WTC11 (cell line): ENCODE data around the gene PGAM1. TPM values are rescaled to one million over a fixed set of nuclear protein-coding genes. Genes with fewer than 3 reads are reported as not detected.

Experiments used
- ATAC-seq: fragments of 200-7000 bp; cut with Tn5 transposase; 2 replicates; pipeline ENCODE4 v1.10.0; 2021; ENCODE audit warnings: mild to moderate bottlenecking, moderate library complexity
- CTCF ChIA-PET: fragments of 300-600 bp; sonication (Branson Sonifier 250); formaldehyde crosslinking; loops from one replicate; lab custom pipeline; 2021; ENCODE audit warnings: antibody characterized with exemption; lab: Charles Lee
- POLR2A ChIA-PET: fragments of 350-600 bp; sonication (Branson Sonifier 250); formaldehyde crosslinking; loops from one replicate; lab custom pipeline; 2021; ENCODE audit warnings: antibody characterized with exemption; lab: Charles Lee
- DNase-seq: peaks from one replicate; pipeline ENCODE4 v3.0.0; 2021; ENCODE audit warnings: low spot score
- H3K27ac Mint-ChIP-seq: 2 replicates; pipeline ENCODE4 v1.8.0; 2021; ENCODE audit warnings: mixed read lengths
- H3K27me3 Mint-ChIP-seq: 2 replicates; pipeline ENCODE4 v1.8.0; 2021; ENCODE audit warnings: low read depth, mild to moderate bottlenecking, moderate library complexity, mixed read lengths
- H3K36me3 Mint-ChIP-seq: 2 replicates; pipeline ENCODE4 v1.8.0; 2021; ENCODE audit warnings: mixed read lengths
- H3K4me1 Mint-ChIP-seq: 2 replicates; pipeline ENCODE4 v1.8.0; 2022; ENCODE audit warnings: mixed read lengths
- H3K4me3 Mint-ChIP-seq: 2 replicates; pipeline ENCODE4 v1.8.0; 2021; ENCODE audit warnings: mild to moderate bottlenecking, moderate library complexity, mixed read lengths
- H3K9me3 Mint-ChIP-seq: 2 replicates; pipeline ENCODE4 v1.8.0; 2021; ENCODE audit warnings: mixed read lengths
- CREM ChIP-seq: sonication (generic); formaldehyde crosslinking; IDR thresholded peaks from 2 replicates; pipeline ENCODE4 v1.8.1; 2022; ENCODE audit warnings: mild to moderate bottlenecking, missing genetic modification reagents, moderate library complexity
- GABPB1 ChIP-seq: sonication (generic); formaldehyde crosslinking; IDR thresholded peaks from 2 replicates; pipeline ENCODE4 v1.8.1; 2023; ENCODE audit warnings: mild to moderate bottlenecking, missing genetic modification reagents
- GTF2I ChIP-seq: fragments of 250-450 bp; sonication (Bioruptor Pico); conservative IDR thresholded peaks from 2 replicates; pipeline ENCODE4 v1.4.0; 2021; ENCODE audit warnings: mild to moderate bottlenecking
- MYBL2 ChIP-seq: sonication (generic); formaldehyde crosslinking; IDR thresholded peaks from 2 replicates; pipeline ENCODE4 v1.8.1; 2023; ENCODE audit warnings: mild to moderate bottlenecking, moderate library complexity, missing genetic modification reagents
- NFE2L1 ChIP-seq: sonication (generic); formaldehyde crosslinking; IDR thresholded peaks from 2 replicates; pipeline ENCODE4 v1.8.1; 2023; ENCODE audit warnings: missing genetic modification reagents
- NFYB ChIP-seq: sonication (generic); formaldehyde crosslinking; conservative IDR thresholded peaks from 2 replicates; pipeline ENCODE4 v1.8.0; 2022; ENCODE audit warnings: low read depth, missing genetic modification reagents
- NR3C1 ChIP-seq: sonication (generic); formaldehyde crosslinking; conservative IDR thresholded peaks from 2 replicates; pipeline ENCODE4 v1.8.1; 2023; ENCODE audit warnings: low read depth, mild to moderate bottlenecking, missing genetic modification reagents
- RORB ChIP-seq: fragments of 250-450 bp; sonication (Bioruptor Pico); IDR thresholded peaks from 2 replicates; pipeline ENCODE4 v1.9.0; 2021; ENCODE audit warnings: mild to moderate bottlenecking
- TCF7 ChIP-seq: sonication (generic); formaldehyde crosslinking; IDR thresholded peaks from 2 replicates; pipeline ENCODE4 v1.8.0; 2022; ENCODE audit warnings: mild to moderate bottlenecking, low read depth, missing genetic modification reagents, moderate library complexity
- ZBTB21 ChIP-seq: sonication (generic); formaldehyde crosslinking; IDR thresholded peaks from 2 replicates; pipeline ENCODE4 v1.8.1; 2023; ENCODE audit warnings: mild to moderate bottlenecking, missing genetic modification reagents, borderline replicate concordance
- ZNF121 ChIP-seq: sonication (generic); formaldehyde crosslinking; IDR thresholded peaks from 2 replicates; pipeline ENCODE4 v1.8.0; 2023; ENCODE audit warnings: missing genetic modification reagents
- ZNF396 ChIP-seq: fragments of 250-450 bp; sonication (Bioruptor Pico); IDR thresholded peaks from 2 replicates; pipeline ENCODE4 v1.8.0; 2021; ENCODE audit warnings: mild to moderate bottlenecking, moderate library complexity, borderline replicate concordance
- total RNA-seq: library from RNA; stranded (reverse); gene quantifications from 3 replicates; pipeline ENCODE4 v1.2.3, GENCODE V29; 2021
- TF ChIP-seq, protein P1 (sequence below): sonication (generic); formaldehyde crosslinking; IDR thresholded peaks from 2 replicates; pipeline ENCODE4 v1.8.0; 2023; ENCODE audit warnings: missing genetic modification reagents, mild to moderate bottlenecking, borderline replicate concordance
- TF ChIP-seq, protein P2 (sequence below): sonication (generic); formaldehyde crosslinking; IDR thresholded peaks from 2 replicates; pipeline ENCODE4 v1.8.1; 2022; ENCODE audit warnings: mild to moderate bottlenecking, moderate library complexity, missing genetic modification reagents
- TF ChIP-seq, protein P3 (sequence below): sonication (generic); formaldehyde crosslinking; IDR thresholded peaks from 2 replicates; pipeline ENCODE4 v1.8.1; 2023; ENCODE audit warnings: mild to moderate bottlenecking, missing genetic modification reagents, moderate library complexity
- TF ChIP-seq, protein P4 (sequence below): sonication (generic); formaldehyde crosslinking; IDR thresholded peaks from 2 replicates; pipeline ENCODE4 v1.8.1; 2022; ENCODE audit warnings: low read depth, missing genetic modification reagents, borderline replicate concordance
- TF ChIP-seq, protein P5 (sequence below): fragments of 250-450 bp; sonication (Bioruptor Pico); IDR thresholded peaks from 2 replicates; pipeline ENCODE4 v1.9.0; 2021; ENCODE audit warnings: mild to moderate bottlenecking
- TF ChIP-seq, protein P6 (sequence below): fragments of 250-450 bp; sonication (Bioruptor Pico); IDR thresholded peaks from 2 replicates; pipeline ENCODE4 v1.9.0; 2021; ENCODE audit warnings: mild to moderate bottlenecking, borderline replicate concordance

The PGAM1 gene
- total RNA-seq, 1 experiment from 2014 or later = 833 TPM

DNA sequence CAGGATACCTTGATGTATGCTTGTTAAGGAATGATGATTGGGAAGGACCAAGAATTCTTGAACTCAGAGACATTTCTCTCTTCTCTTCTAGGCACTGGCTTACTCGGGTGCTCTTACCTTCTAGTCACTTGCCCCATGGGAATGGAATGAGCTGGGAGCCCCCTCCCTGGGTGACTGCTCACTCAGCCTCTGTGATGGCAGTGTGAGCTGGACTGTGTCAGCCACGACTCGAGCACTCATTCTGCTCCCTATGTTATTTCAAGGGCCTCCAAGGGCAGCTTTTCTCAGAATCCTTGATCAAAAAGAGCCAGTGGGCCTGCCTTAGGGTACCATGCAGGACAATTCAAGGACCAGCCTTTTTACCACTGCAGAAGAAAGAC is 30.7 kb downstream of the PGAM1 start:
- CTCF ChIA-PET = interaction anchor here (0.9 kb wide), 1 partner anchor 155 kb away, joined by 4 read pairs; no protein-coding TSS in a partner anchor
- H3K36me3 Mint-ChIP-seq = peaks cover 80% of the 10 kb centered on the region

DNA sequence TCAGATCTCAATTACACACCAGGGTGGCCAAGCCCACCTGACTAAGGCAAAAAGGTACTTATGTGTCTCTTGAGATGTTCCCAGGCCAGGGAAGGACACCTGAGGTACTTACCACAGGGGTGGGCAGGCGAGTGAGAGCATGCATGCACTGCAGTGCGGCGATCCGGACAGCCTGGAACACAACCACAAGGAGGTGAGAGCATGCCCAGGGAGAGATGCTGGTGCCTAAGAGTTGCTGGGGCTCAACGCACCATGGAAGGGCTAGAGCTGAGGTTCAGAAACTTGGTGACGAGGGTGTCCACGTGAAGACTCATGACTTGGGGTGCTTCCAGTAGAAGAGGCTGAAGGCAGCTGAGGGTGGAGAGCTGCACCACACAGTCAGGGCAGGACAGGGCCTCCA is 33.1 kb downstream of the PGAM1 start:
- no peak overlapping the region for H3K4me3 Mint-ChIP-seq
- DNase-seq (no peak), ATAC-seq (no peak)
- H3K27ac Mint-ChIP-seq = no peak overlapping the region
- TF ChIP-seq NFE2L1 (CRISPR knock-in tag) = no peak
- H3K27me3 Mint-ChIP-seq = no peaks in the 10 kb centered on the region
- ChIA-PET POLR2A (no interaction called here), CTCF (no interaction called here)
- 0 out of 2 replicates have a peak, but pooled peaks cover 5% of the 10 kb centered on the region for H3K9me3 Mint-ChIP-seq
- no peaks in the 10 kb centered on the region for H3K4me1 Mint-ChIP-seq
- H3K36me3 Mint-ChIP-seq = peaks cover 78% of the 10 kb centered on the region

More for the DNA sequence above, 30.7 kb downstream of the PGAM1 start:
- Mint-ChIP-seq H3K4me3 (no peak overlapping the region), H3K9me3 (0 out of 2 replicates have a peak, but pooled peaks cover 5% of the 10 kb centered on the region), H3K27ac (peak overlapping the region; percentile 49), H3K4me1 (no peaks in the 10 kb centered on the region)
- ATAC-seq = no peak
- POLR2A ChIA-PET = interaction anchor here (0.5 to 1.2 kb wide), 3 partner anchors 55 to 183 kb away, joined by 3 read pairs; partner anchors contain the start of gene PI4K2A
- no peak for TF ChIP-seq MYBL2 (CRISPR knock-in tag)
- no peak for TF ChIP-seq ZNF396
- no peak for TF ChIP-seq NFYB
- no peak for TF ChIP-seq ZNF121 (CRISPR knock-in tag)
- TF ChIP-seq, all 79 proteins: peak for 0
- no peak for DNase-seq
- H3K27me3 Mint-ChIP-seq = no peaks in the 10 kb centered on the region

DNA sequence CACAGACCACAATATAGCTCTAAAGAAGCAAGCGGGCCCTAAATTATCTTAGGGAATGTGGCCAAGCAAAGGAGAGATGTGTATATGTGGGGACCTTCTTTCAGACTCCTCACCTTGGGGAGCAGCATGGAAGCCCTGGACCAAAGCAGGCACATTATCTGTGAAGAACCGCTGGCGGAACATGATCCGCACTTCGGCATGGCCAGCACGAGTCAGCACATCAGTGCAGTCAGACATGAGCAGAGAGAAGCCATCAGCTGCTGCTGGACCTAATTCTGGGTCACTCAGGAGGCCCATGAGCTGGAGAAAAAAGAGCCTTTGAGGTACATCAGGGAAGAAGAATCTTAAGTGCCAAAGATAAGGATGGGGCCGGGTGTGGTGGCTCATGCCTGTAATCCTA is 33.9 kb downstream of the PGAM1 start:
- Mint-ChIP-seq H3K9me3 (0 out of 2 replicates have a peak, but pooled peaks cover 5% of the 10 kb centered on the region), H3K36me3 (peaks cover 84% of the 10 kb centered on the region), H3K4me1 (no peaks in the 10 kb centered on the region), H3K4me3 (no peak overlapping the region), H3K27ac (no peak overlapping the region), H3K27me3 (no peaks in the 10 kb centered on the region)
- CTCF ChIA-PET = interaction anchor here (1.0 kb wide), 1 partner anchor 94 kb away, joined by 3 read pairs; no protein-coding TSS in a partner anchor
- ATAC-seq (no peak), DNase-seq (no peak)
- POLR2A ChIA-PET = no interaction called here
- TF ChIP-seq, protein P1, sequence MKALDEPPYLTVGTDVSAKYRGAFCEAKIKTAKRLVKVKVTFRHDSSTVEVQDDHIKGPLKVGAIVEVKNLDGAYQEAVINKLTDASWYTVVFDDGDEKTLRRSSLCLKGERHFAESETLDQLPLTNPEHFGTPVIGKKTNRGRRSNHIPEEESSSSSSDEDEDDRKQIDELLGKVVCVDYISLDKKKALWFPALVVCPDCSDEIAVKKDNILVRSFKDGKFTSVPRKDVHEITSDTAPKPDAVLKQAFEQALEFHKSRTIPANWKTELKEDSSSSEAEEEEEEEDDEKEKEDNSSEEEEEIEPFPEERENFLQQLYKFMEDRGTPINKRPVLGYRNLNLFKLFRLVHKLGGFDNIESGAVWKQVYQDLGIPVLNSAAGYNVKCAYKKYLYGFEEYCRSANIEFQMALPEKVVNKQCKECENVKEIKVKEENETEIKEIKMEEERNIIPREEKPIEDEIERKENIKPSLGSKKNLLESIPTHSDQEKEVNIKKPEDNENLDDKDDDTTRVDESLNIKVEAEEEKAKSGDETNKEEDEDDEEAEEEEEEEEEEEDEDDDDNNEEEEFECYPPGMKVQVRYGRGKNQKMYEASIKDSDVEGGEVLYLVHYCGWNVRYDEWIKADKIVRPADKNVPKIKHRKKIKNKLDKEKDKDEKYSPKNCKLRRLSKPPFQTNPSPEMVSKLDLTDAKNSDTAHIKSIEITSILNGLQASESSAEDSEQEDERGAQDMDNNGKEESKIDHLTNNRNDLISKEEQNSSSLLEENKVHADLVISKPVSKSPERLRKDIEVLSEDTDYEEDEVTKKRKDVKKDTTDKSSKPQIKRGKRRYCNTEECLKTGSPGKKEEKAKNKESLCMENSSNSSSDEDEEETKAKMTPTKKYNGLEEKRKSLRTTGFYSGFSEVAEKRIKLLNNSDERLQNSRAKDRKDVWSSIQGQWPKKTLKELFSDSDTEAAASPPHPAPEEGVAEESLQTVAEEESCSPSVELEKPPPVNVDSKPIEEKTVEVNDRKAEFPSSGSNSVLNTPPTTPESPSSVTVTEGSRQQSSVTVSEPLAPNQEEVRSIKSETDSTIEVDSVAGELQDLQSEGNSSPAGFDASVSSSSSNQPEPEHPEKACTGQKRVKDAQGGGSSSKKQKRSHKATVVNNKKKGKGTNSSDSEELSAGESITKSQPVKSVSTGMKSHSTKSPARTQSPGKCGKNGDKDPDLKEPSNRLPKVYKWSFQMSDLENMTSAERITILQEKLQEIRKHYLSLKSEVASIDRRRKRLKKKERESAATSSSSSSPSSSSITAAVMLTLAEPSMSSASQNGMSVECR (CRISPR knock-in tag) = no peak
- TF ChIP-seq GABPB1 (CRISPR knock-in tag) = no peak
- TF ChIP-seq, protein P2, sequence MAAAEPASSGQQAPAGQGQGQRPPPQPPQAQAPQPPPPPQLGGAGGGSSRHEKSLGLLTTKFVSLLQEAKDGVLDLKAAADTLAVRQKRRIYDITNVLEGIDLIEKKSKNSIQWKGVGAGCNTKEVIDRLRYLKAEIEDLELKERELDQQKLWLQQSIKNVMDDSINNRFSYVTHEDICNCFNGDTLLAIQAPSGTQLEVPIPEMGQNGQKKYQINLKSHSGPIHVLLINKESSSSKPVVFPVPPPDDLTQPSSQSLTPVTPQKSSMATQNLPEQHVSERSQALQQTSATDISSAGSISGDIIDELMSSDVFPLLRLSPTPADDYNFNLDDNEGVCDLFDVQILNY = no peak
- no peak for TF ChIP-seq CREM
- no peak for TF ChIP-seq TCF7 (CRISPR knock-in tag)
- TF ChIP-seq GTF2I (CRISPR knock-in tag) = no peak
- TF ChIP-seq, protein P3, sequence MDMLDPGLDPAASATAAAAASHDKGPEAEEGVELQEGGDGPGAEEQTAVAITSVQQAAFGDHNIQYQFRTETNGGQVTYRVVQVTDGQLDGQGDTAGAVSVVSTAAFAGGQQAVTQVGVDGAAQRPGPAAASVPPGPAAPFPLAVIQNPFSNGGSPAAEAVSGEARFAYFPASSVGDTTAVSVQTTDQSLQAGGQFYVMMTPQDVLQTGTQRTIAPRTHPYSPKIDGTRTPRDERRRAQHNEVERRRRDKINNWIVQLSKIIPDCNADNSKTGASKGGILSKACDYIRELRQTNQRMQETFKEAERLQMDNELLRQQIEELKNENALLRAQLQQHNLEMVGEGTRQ = no peak
- TF ChIP-seq ZBTB21 (CRISPR knock-in tag) = no peak
- TF ChIP-seq, protein P4, sequence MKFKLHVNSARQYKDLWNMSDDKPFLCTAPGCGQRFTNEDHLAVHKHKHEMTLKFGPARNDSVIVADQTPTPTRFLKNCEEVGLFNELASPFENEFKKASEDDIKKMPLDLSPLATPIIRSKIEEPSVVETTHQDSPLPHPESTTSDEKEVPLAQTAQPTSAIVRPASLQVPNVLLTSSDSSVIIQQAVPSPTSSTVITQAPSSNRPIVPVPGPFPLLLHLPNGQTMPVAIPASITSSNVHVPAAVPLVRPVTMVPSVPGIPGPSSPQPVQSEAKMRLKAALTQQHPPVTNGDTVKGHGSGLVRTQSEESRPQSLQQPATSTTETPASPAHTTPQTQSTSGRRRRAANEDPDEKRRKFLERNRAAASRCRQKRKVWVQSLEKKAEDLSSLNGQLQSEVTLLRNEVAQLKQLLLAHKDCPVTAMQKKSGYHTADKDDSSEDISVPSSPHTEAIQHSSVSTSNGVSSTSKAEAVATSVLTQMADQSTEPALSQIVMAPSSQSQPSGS = no peak
- TF ChIP-seq RORB (CRISPR knock-in tag) = no peak
- no peak for TF ChIP-seq NR3C1
- TF ChIP-seq, protein P5, sequence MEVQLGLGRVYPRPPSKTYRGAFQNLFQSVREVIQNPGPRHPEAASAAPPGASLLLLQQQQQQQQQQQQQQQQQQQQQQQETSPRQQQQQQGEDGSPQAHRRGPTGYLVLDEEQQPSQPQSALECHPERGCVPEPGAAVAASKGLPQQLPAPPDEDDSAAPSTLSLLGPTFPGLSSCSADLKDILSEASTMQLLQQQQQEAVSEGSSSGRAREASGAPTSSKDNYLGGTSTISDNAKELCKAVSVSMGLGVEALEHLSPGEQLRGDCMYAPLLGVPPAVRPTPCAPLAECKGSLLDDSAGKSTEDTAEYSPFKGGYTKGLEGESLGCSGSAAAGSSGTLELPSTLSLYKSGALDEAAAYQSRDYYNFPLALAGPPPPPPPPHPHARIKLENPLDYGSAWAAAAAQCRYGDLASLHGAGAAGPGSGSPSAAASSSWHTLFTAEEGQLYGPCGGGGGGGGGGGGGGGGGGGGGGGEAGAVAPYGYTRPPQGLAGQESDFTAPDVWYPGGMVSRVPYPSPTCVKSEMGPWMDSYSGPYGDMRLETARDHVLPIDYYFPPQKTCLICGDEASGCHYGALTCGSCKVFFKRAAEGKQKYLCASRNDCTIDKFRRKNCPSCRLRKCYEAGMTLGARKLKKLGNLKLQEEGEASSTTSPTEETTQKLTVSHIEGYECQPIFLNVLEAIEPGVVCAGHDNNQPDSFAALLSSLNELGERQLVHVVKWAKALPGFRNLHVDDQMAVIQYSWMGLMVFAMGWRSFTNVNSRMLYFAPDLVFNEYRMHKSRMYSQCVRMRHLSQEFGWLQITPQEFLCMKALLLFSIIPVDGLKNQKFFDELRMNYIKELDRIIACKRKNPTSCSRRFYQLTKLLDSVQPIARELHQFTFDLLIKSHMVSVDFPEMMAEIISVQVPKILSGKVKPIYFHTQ (CRISPR knock-in tag) = no peak
- TF ChIP-seq, protein P6, sequence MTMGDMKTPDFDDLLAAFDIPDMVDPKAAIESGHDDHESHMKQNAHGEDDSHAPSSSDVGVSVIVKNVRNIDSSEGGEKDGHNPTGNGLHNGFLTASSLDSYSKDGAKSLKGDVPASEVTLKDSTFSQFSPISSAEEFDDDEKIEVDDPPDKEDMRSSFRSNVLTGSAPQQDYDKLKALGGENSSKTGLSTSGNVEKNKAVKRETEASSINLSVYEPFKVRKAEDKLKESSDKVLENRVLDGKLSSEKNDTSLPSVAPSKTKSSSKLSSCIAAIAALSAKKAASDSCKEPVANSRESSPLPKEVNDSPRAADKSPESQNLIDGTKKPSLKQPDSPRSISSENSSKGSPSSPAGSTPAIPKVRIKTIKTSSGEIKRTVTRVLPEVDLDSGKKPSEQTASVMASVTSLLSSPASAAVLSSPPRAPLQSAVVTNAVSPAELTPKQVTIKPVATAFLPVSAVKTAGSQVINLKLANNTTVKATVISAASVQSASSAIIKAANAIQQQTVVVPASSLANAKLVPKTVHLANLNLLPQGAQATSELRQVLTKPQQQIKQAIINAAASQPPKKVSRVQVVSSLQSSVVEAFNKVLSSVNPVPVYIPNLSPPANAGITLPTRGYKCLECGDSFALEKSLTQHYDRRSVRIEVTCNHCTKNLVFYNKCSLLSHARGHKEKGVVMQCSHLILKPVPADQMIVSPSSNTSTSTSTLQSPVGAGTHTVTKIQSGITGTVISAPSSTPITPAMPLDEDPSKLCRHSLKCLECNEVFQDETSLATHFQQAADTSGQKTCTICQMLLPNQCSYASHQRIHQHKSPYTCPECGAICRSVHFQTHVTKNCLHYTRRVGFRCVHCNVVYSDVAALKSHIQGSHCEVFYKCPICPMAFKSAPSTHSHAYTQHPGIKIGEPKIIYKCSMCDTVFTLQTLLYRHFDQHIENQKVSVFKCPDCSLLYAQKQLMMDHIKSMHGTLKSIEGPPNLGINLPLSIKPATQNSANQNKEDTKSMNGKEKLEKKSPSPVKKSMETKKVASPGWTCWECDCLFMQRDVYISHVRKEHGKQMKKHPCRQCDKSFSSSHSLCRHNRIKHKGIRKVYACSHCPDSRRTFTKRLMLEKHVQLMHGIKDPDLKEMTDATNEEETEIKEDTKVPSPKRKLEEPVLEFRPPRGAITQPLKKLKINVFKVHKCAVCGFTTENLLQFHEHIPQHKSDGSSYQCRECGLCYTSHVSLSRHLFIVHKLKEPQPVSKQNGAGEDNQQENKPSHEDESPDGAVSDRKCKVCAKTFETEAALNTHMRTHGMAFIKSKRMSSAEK = no peak
